IMR-90 (cell line): ENCODE results near the gene DNAJC2. TPM values are rescaled to one million over a fixed set of nuclear protein-coding genes. Genes with fewer than 3 reads are reported as not detected.

Experiments used
- ATAC-seq: fragments of 200-7000 bp; cut with Tn5 transposase; 2 replicates; pipeline ENCODE4 v1.9.1; 2020; ENCODE audit warnings: low read depth, mild to moderate bottlenecking, moderate library complexity
- BruUV-seq: library from RNA; stranded (reverse); fragments of 400-500 nt; replicated peaks from 2 replicates; lab custom pipeline; 2021; lab: Mats Ljungman, UMichigan
- CTCF ChIA-PET: fragments of 300-600 bp; formaldehyde crosslinking; extraction: SDS; loops from one replicate; lab custom pipeline; 2021; ENCODE audit warnings: antibody characterized with exemption; lab: Yijun Ruan, JAX
- POLR2A ChIA-PET: fragments of 300-600 bp; sonication (Branson Sonifier 250); formaldehyde crosslinking; loops from one replicate; lab custom pipeline; 2022; ENCODE audit warnings: antibody characterized with exemption; ENCODE audit not compliant: unreplicated experiment; lab: Charles Lee
- DNase-seq: peaks from one replicate; pipeline ENCODE4 v3.0.0; 2013
- H2AFZ ChIP-seq: replicated peaks from 2 replicates; pipeline ENCODE3; 2013; ENCODE audit warnings: low read length, mild to moderate bottlenecking; ENCODE audit not compliant: poor library complexity
- H2AK5ac ChIP-seq: 2 replicates; pipeline ENCODE4 v1.6.1; 2013; ENCODE audit warnings: low read depth, low read length, inconsistent platforms
- H2AK9ac ChIP-seq: replicated peaks from 2 replicates; pipeline ENCODE3; 2013; ENCODE audit warnings: mild to moderate bottlenecking, low read depth, low read length, moderate library complexity; ENCODE audit not compliant: poor library complexity
- H2BK120ac ChIP-seq: 2 replicates; pipeline ENCODE4 v1.6.1; 2013; ENCODE audit warnings: low read depth, low read length, inconsistent platforms
- H2BK15ac ChIP-seq: 3 replicates; pipeline ENCODE4 v1.6.1; 2013; ENCODE audit warnings: low read depth, low read length, inconsistent platforms
- H2BK20ac ChIP-seq: 2 replicates; pipeline ENCODE4 v1.6.1; 2013; ENCODE audit warnings: low read depth, mild to moderate bottlenecking, inconsistent platforms, low read length, moderate library complexity
- H2BK5ac ChIP-seq: 2 replicates; pipeline ENCODE4 v1.6.1; 2013; ENCODE audit warnings: mild to moderate bottlenecking, low read depth, low read length, inconsistent platforms; ENCODE audit not compliant: poor library complexity, severe bottlenecking
- H3K14ac ChIP-seq: replicated peaks from 2 replicates; pipeline ENCODE4 v1.6.1; 2013; ENCODE audit warnings: low read depth, low read length, inconsistent platforms
- H3K18ac ChIP-seq: 2 replicates; pipeline ENCODE4 v1.6.1; 2013; ENCODE audit warnings: low read depth, low read length, control low read depth
- H3K23ac ChIP-seq: 2 replicates; pipeline ENCODE4 v1.6.1; 2013; ENCODE audit warnings: low read depth, low read length, inconsistent platforms
- H3K27ac ChIP-seq: 2 replicates; pipeline ENCODE4 v1.5.1; 2013; ENCODE audit warnings: mild to moderate bottlenecking, control low read depth, low read length; ENCODE audit not compliant: insufficient read depth
- H3K27me3 ChIP-seq: 2 replicates; pipeline ENCODE4 v1.6.1; 2013; ENCODE audit warnings: low read length; ENCODE audit not compliant: control insufficient read depth, insufficient read depth
- H3K36me3 ChIP-seq: 2 replicates; pipeline ENCODE4 v1.6.1; 2013; ENCODE audit warnings: low read length, mixed read lengths; ENCODE audit not compliant: control insufficient read depth, insufficient read depth
- H3K4ac ChIP-seq: 2 replicates; pipeline ENCODE4 v1.6.1; 2013; ENCODE audit warnings: low read depth, low read length, inconsistent platforms
- H3K4me1 ChIP-seq: 2 replicates; pipeline ENCODE4 v1.6.1; 2013; ENCODE audit warnings: low read length, mixed read lengths; ENCODE audit not compliant: control insufficient read depth, insufficient read depth
- H3K4me2 ChIP-seq: 2 replicates; pipeline ENCODE4 v1.6.1; 2013; ENCODE audit warnings: low read depth, mild to moderate bottlenecking, control low read depth, low read length, moderate library complexity
- H3K4me3 ChIP-seq: 2 replicates; pipeline ENCODE4 v1.5.1; 2013; ENCODE audit warnings: low read depth, mild to moderate bottlenecking, control low read depth, low read length, moderate library complexity; ENCODE audit not compliant: insufficient read depth
- H3K56ac ChIP-seq: 2 replicates; pipeline ENCODE4 v1.6.1; 2013; ENCODE audit warnings: low read length, inconsistent platforms; ENCODE audit not compliant: insufficient read depth; ENCODE audit errors: extremely low read depth
- H3K79me1 ChIP-seq, 2 experiments: 2 replicates each; pipeline ENCODE4 v1.6.1; 2013; ENCODE audit warnings: low read length in 2 of 2, inconsistent platforms in 1 of 2, low read depth in 1 of 2
- H3K9ac ChIP-seq: 2 replicates; pipeline ENCODE4 v1.6.1; 2013; ENCODE audit warnings: low read depth, low read length, control low read depth
- H3K9me1 ChIP-seq: 2 replicates; pipeline ENCODE4 v1.6.1; 2013; ENCODE audit warnings: low read length, inconsistent platforms; ENCODE audit not compliant: insufficient read depth
- H3K9me3 ChIP-seq: 2 replicates; pipeline ENCODE4 v1.6.1; 2013; ENCODE audit warnings: low read length; ENCODE audit not compliant: control insufficient read depth, insufficient read depth
- H4K20me1 ChIP-seq: 2 replicates; pipeline ENCODE4 v1.6.1; 2013; ENCODE audit warnings: low read length, inconsistent platforms; ENCODE audit not compliant: insufficient read depth
- H4K5ac ChIP-seq: 2 replicates; pipeline ENCODE4 v1.6.1; 2013; ENCODE audit warnings: mild to moderate bottlenecking, low read depth, low read length, control low read depth
- H4K8ac ChIP-seq, 2 experiments: 2 replicates each; pipeline ENCODE4 v1.6.1; 2013; ENCODE audit warnings: low read depth in 2 of 2, low read length in 2 of 2, control low read depth in 1 of 2, inconsistent platforms in 1 of 2
- H4K91ac ChIP-seq: 2 replicates; pipeline ENCODE4 v1.6.1; 2013; ENCODE audit warnings: low read depth, low read length, inconsistent platforms; ENCODE audit not compliant: insufficient read depth
- CTCF ChIP-seq: conservative IDR thresholded peaks from 2 replicates; pipeline ENCODE4 v1.5.1; 2012; ENCODE audit warnings: mild to moderate bottlenecking, low read depth, low read length, improper control_type of control experiment
- ELK1 ChIP-seq: fragments of 150-350 bp; IDR thresholded peaks from 2 replicates; pipeline ENCODE4 v1.6.1; 2016; ENCODE audit warnings: low read depth, mild to moderate bottlenecking, low read length, moderate library complexity, borderline replicate concordance
- FOS ChIP-seq: fragments of 150-350 bp; IDR thresholded peaks from 2 replicates; pipeline ENCODE4 v1.6.1; 2016; ENCODE audit warnings: low read depth, low read length
- MAFK ChIP-seq: IDR thresholded peaks from 2 replicates; pipeline ENCODE4 v1.6.1; 2012; ENCODE audit warnings: low read depth, low read length, improper control_type of control experiment
- MAZ ChIP-seq: IDR thresholded peaks from 2 replicates; pipeline ENCODE4 v1.6.1; 2012; ENCODE audit warnings: low read depth, mild to moderate bottlenecking, low read length, improper control_type of control experiment, moderate library complexity, borderline replicate concordance
- MXI1 ChIP-seq: IDR thresholded peaks from 2 replicates; pipeline ENCODE4 v1.6.1; 2012; ENCODE audit warnings: low read depth, mild to moderate bottlenecking, low read length, moderate library complexity, borderline replicate concordance
- POLR2A ChIP-seq: IDR thresholded peaks from 2 replicates; pipeline ENCODE4 v1.6.1; 2012; ENCODE audit warnings: mild to moderate bottlenecking, low read depth, low read length
- RCOR1 ChIP-seq: IDR thresholded peaks from 2 replicates; pipeline ENCODE4 v1.6.1; 2012; ENCODE audit warnings: mild to moderate bottlenecking, low read length, improper control_type of control experiment; ENCODE audit not compliant: insufficient replicate concordance
- USF2 ChIP-seq: fragments of 150-350 bp; IDR thresholded peaks from 2 replicates; pipeline ENCODE4 v1.6.1; 2017; ENCODE audit warnings: mild to moderate bottlenecking, antibody characterized with exemption, low read length, low read depth
- WGBS, 2 experiments: methylation state at CpG; one replicate each; pipeline versions ENCODE4 v1.1.5 to v1.1.7; 2013; ENCODE audit warnings: missing lambda C conversion rate in 2 of 2; ENCODE audit not compliant: insufficient read length in 1 of 2; ENCODE audit errors: extremely low coverage in 2 of 2; 5-methylcytosine and 5-hydroxymethylcytosine counted together
- dilution Hi-C: fragments of 300-500 bp; cut with HindIII; formaldehyde crosslinking; loops from one replicate; pipeline ENCODE4 v1.14.3; 2018; ENCODE audit warnings: low sequenced_read_pairs; ENCODE audit not compliant: unreplicated experiment
- in situ Hi-C: fragments of 300-500 bp; cut with MboI; formaldehyde crosslinking; loops from 3 replicates; pipeline ENCODE4 v1.14.3; 2019; ENCODE audit warnings: low sequenced_read_pairs, inconsistent platforms, mixed read lengths
- intact Hi-C: fragments of 100-400 bp; cut with micrococcal nuclease; formaldehyde crosslinking; loops from 2 replicates; pipeline ENCODE4 v1.10.0; 2022
- polyA plus RNA-seq, 3 experiments: library from polyadenylated mRNA; depleted of rRNA; stranded (reverse); fragments of >200 nt; gene quantifications; 2 replicates each; pipeline ENCODE4 v1.2.3, GENCODE V29; 2012; ENCODE audit warnings: low replicate concordance in 1 of 3
- total RNA-seq: library from RNA; depleted of rRNA; stranded (reverse); fragments of >200 nt; gene quantifications from 2 replicates; pipeline ENCODE4 v1.2.3, GENCODE V29; 2012

The DNAJC2 gene
- total and polyA plus RNA-seq, 2 of the 4 experiments (the other 2 are of a cell fraction): 17.5 to 22.4 TPM

- Histone ChIP-seq H3K9me1 (no peaks in the 10 kb centered on the region), H3K56ac (no peak overlapping the region), H3K9ac (no peak overlapping the region), H3K23ac (no peak overlapping the region), H3K36me3 (peaks cover 45% of the 10 kb centered on the region), H2AK9ac (no peak overlapping the region), H2AFZ (no peak overlapping the region), H3K4me1 (no peaks in the 10 kb centered on the region), H3K14ac (no peak overlapping the region), H2BK5ac (no peak overlapping the region), H2BK15ac (no peak overlapping the region), H3K4me3 (no peak overlapping the region), H3K9me3 (no peaks in the 10 kb centered on the region), H3K27ac (no peak overlapping the region), H3K27me3 (no peaks in the 10 kb centered on the region), H3K4ac (no peak overlapping the region), H4K5ac (no peak overlapping the region), H4K8ac (no peak overlapping the region), H2AK5ac (no peak overlapping the region), H3K4me2 (no peak overlapping the region), H2BK20ac (no peak overlapping the region), H3K79me1 (peaks cover 8 to 22% of the 10 kb centered on the region in 2 experiments; a peak in 3 of 4 replicates), H2BK120ac (no peak overlapping the region), H3K18ac (no peak overlapping the region), H4K20me1 (peaks cover 4% of the 10 kb centered on the region; the same call in 1 of the 2 replicates), H4K91ac (no peak overlapping the region)
- in situ Hi-C loops (no loop called here), dilution Hi-C loops (no loop called here), intact Hi-C loops (no loop called here)
- ChIA-PET POLR2A (interaction anchor here (0.7 kb wide), 1 partner anchor 59 kb away, joined by 4 read pairs; no protein-coding TSS in a partner anchor), CTCF (no interaction called here)
- DNase-seq: no peak
- no peak for TF ChIP-seq ELK1
- no peak for TF ChIP-seq MAZ
- no peak for TF ChIP-seq POLR2A
- TF ChIP-seq RCOR1: no peak
- TF ChIP-seq MAFK: no peak
- TF ChIP-seq USF2: no peak
- no peak for TF ChIP-seq CTCF
- no peak for TF ChIP-seq FOS
- no peak for TF ChIP-seq MXI1
- ATAC-seq: peak; percentile 61; the same call in 1 of the 2 replicates
- BruUV-seq: no TSS peak
- WGBS, 2 experiments: no CpG with 5 or more reads among the region's 3 CpGs
These were observed 36.9 kb downstream of the DNAJC2 start for GRCh38 chr7:103307503-103308231.
